ENCODE data around the gene THNSL1. TPM values are rescaled to one million over a fixed set of nuclear protein-coding genes. Genes with fewer than 3 reads are reported as not detected.

THNSL1 gene
- total RNA-seq = 3.9 and 6.1 TPM in 2 replicates

GRCh38 chr10:25016376-25017153 lies at the start of gene THNSL1:
Gene THNSL1, plus strand, starts transcription at chr10:25016612. Its CDS starts 6,612 bp downstream, at chr10:25023224.

GRCh38 chr10:25015828-25016375 lies 510 bp upstream of the THNSL1 start, which contains the start of gene ENKUR:
Gene ENKUR, minus strand, starts transcription at chr10:25016158. Its CDS starts 222 bp downstream, at chr10:25015936.

Other genes starting within 250 kb of the THNSL1 start
- 6.8 and 11.3 TPM in 2 replicates for gene PRTFDC1, start 64.0 kb upstream of the THNSL1 start, total RNA-seq
- 0.18 TPM in 1 of 2 replicates, not detected in the other for gene ENKUR, start 454 bp upstream of the THNSL1 start, total RNA-seq
- gene GPR158, start 158.4 kb downstream of the THNSL1 start, total RNA-seq = under 0.01 and 0.05 TPM in 2 replicates